Hepatocyte (in vitro differentiated cells): ENCODE results near the gene FAR2.

Experiments used
- CTCF ChIP-seq: fragments of 200-600 bp; sonication (generic); IDR thresholded peaks from 2 replicates; pipeline ENCODE4 v1.5.1; 2016; ENCODE audit warnings: antibody characterized with exemption, mild to moderate bottlenecking; ENCODE audit not compliant: poor library complexity
- EZH2 ChIP-seq: fragments of 200-600 bp; sonication (generic); IDR thresholded peaks from 2 replicates; pipeline ENCODE4 v1.6.1; 2016; ENCODE audit warnings: antibody characterized with exemption, mild to moderate bottlenecking, borderline replicate concordance

- TF ChIP-seq CTCF (no peak), EZH2 (no peak)
Observed at GRCh38 chr12:29228474-29229157, 79.5 kb downstream of the FAR2 start.
